Measurements from ENCODE around the gene GATA2.

GATA2 gene

GRCh38 chr3:128472449-128473179 is 20.4 kb downstream of the GATA2 start:
- no peak for DNase-seq

- DNase-seq = no peak
Measured at GRCh38 chr3:128471720-128472119, 21.3 kb downstream of the GATA2 start.

GRCh38 chr3:128471110-128471509 is 21.9 kb downstream of the GATA2 start:
- no peak for DNase-seq

GRCh38 chr3:128470134-128470899 is 22.7 kb downstream of the GATA2 start:
- no peak for DNase-seq

GRCh38 chr3:128469556-128469955 is 23.4 kb downstream of the GATA2 start:
- no peak for DNase-seq

- peak in 1 of 2 donors; percentile 22 for DNase-seq
Measured at GRCh38 chr3:128468791-128469527, 24.0 kb downstream of the GATA2 start.

- no peak for DNase-seq
Measured at GRCh38 chr3:128468285-128468790, 24.7 kb downstream of the GATA2 start.

GRCh38 chr3:128466840-128467541 is 26.0 kb downstream of the GATA2 start, which contains the start of gene DNAJB8:
TSS of gene DNAJB8 (minus strand) at chr3:128466890. CDS start at chr3:128463245, 3,645 bp downstream.
- DNase-seq = no peak

GRCh38 chr3:128464702-128465101 is 28.3 kb downstream of the GATA2 start:
- DNase-seq = no peak

- DNase-seq = no peak
Measured at GRCh38 chr3:128464188-128464587, 28.8 kb downstream of the GATA2 start.

- DNase-seq = no peak
Measured at GRCh38 chr3:128463771-128464170, 29.2 kb downstream of the GATA2 start.

- DNase-seq = no peak
Measured at GRCh38 chr3:128463354-128463753, 29.6 kb downstream of the GATA2 start.

- DNase-seq = no peak
Measured at GRCh38 chr3:128462931-128463330, 30.1 kb downstream of the GATA2 start.

- DNase-seq = no peak
Measured at GRCh38 chr3:128462341-128462910, 30.6 kb downstream of the GATA2 start.

- DNase-seq = no peak
Measured at GRCh38 chr3:128461731-128462130, 31.3 kb downstream of the GATA2 start.

- DNase-seq = no peak
Measured at GRCh38 chr3:128459461-128459820, 33.6 kb downstream of the GATA2 start.

GRCh38 chr3:128458746-128459460 is 34.1 kb downstream of the GATA2 start:
- no peak for DNase-seq

- no peak for DNase-seq
Measured at GRCh38 chr3:128457937-128458336, 35.1 kb downstream of the GATA2 start.

GRCh38 chr3:128456776-128457715 is 36.0 kb downstream of the GATA2 start:
- no peak for DNase-seq

Data from bone marrow (tissue), 2 donors.